MM.1S (cell line): ENCODE data around the gene APAF1.

ENCODE experiments used
- CTCF ChIP-seq: fragments of 300-600 bp; sonication (generic); IDR thresholded peaks from 2 replicates; pipeline ENCODE4 v1.5.1; 2016; ENCODE audit warnings: antibody characterized with exemption, low read length, mixed read lengths
- EZH2 ChIP-seq: fragments of 300-600 bp; sonication (generic); optimal IDR thresholded peaks from 2 replicates; pipeline ENCODE3; 2017; ENCODE audit warnings: low read depth, mild to moderate bottlenecking, antibody characterized with exemption, low read length, mixed read lengths
- EZH2phosphoT487 ChIP-seq: fragments of 300-600 bp; sonication (generic); IDR thresholded peaks from 2 replicates; pipeline ENCODE4 v1.6.1; 2018; ENCODE audit warnings: antibody characterized with exemption, low read length

- TF ChIP-seq CTCF (no peak), EZH2phosphoT487 (no peak), EZH2 (no peak)
These were observed 11.4 kb downstream of the APAF1 start for GRCh38 chr12:98656289-98657101.
